Uterus (tissue), 4 donors: ENCODE data around the gene CD226. TPM values are rescaled to one million over a fixed set of nuclear protein-coding genes. Genes with fewer than 3 reads are reported as not detected.

Experiments used
- DNase-seq, 2 donors: peaks; one replicate each; pipeline ENCODE4 v3.0.0-alpha.2; 2019 to 2020
- H3K27ac ChIP-seq, 2 donors: fragments of 200-600 bp; sonication (generic); 1 replicate in 1 of 2; 2 replicates in 1 of 2; pipeline ENCODE4 v1.5.1; 2016 to 2018
- H3K27me3 ChIP-seq, 2 donors: fragments of 200-600 bp; sonication (generic); one replicate each; pipeline ENCODE4 v1.5.1; 2018 to 2019; ENCODE audit warnings: control low read depth in 1 of 2
- H3K36me3 ChIP-seq, 2 donors: fragments of 200-600 bp; sonication (generic); one replicate each; pipeline ENCODE4 v1.5.1; 2019; ENCODE audit warnings: control low read depth in 1 of 2
- H3K4me1 ChIP-seq, 2 donors: fragments of 200-600 bp; sonication (generic); one replicate each; pipeline ENCODE4 v1.5.1; 2018 to 2019; ENCODE audit warnings: control low read depth in 1 of 2
- H3K4me3 ChIP-seq, 2 donors: fragments of 200-600 bp; sonication (generic); 1 replicate in 1 of 2; 2 replicates in 1 of 2; pipeline ENCODE4 v1.5.1; 2018 to 2019; ENCODE audit warnings: mild to moderate bottlenecking in 1 of 2
- H3K9me3 ChIP-seq, 2 donors: fragments of 200-600 bp; sonication (generic); one replicate each; pipeline ENCODE4 v1.5.1; 2019; ENCODE audit warnings: control low read depth in 1 of 2
- POLR2A ChIP-seq, 2 donors: fragments of 450-650 bp; IDR thresholded peaks; one replicate each; pipeline ENCODE4 v1.6.1; 2016; ENCODE audit warnings: antibody characterized with exemption in 2 of 2, mild to moderate bottlenecking in 1 of 2, moderate library complexity in 1 of 2
- intact Hi-C: fragments of 100-400 bp; cut with DNase I; formaldehyde crosslinking; loops from one replicate; pipeline ENCODE4 v1.15.1; 2023; ENCODE audit warnings: low total_unique reads
- total RNA-seq, 4 donors: library from RNA; depleted of rRNA in 3 of 4; stranded (reverse); fragments of >200 nt in 3 of 4; gene quantifications; one replicate each; pipeline versions ENCODE4 v1.1.0 to v1.2.4, GENCODE V29; 2014 to 2023
- TF ChIP-seq, protein P1 (sequence below), 4 experiments: fragments of 200-600 bp in 2 of 4; fragments of 450-650 bp in 2 of 4; sonication (generic) in 2 of 4; IDR thresholded peaks; one replicate each; pipeline ENCODE4 v1.5.1; 2016 to 2019; ENCODE audit warnings: antibody characterized with exemption in 4 of 4, mild to moderate bottlenecking in 2 of 4, moderate library complexity in 1 of 4
- donor health status: DM: yes; HTN: yes; CAD: no.

The CD226 gene
- 1 to 10 TPM in 2 of 4 donors, under 1 TPM in 1, not detected in 1; 0.59 to 5.5 (median 2.9) TPM for total RNA-seq

- intact Hi-C loops = no loop called here
- Histone ChIP-seq H3K27me3 (no peaks in the 10 kb centered on the region), H3K36me3 (no peaks in the 10 kb centered on the region), H3K27ac (no peak within 1 kb of the TSS), H3K4me3 (no peak within 1 kb of the TSS), H3K9me3 (no peaks in the 10 kb centered on the region), H3K4me1 (no peaks in the 10 kb centered on the region)
- TF ChIP-seq, protein P1, sequence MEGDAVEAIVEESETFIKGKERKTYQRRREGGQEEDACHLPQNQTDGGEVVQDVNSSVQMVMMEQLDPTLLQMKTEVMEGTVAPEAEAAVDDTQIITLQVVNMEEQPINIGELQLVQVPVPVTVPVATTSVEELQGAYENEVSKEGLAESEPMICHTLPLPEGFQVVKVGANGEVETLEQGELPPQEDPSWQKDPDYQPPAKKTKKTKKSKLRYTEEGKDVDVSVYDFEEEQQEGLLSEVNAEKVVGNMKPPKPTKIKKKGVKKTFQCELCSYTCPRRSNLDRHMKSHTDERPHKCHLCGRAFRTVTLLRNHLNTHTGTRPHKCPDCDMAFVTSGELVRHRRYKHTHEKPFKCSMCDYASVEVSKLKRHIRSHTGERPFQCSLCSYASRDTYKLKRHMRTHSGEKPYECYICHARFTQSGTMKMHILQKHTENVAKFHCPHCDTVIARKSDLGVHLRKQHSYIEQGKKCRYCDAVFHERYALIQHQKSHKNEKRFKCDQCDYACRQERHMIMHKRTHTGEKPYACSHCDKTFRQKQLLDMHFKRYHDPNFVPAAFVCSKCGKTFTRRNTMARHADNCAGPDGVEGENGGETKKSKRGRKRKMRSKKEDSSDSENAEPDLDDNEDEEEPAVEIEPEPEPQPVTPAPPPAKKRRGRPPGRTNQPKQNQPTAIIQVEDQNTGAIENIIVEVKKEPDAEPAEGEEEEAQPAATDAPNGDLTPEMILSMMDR (IDR thresholded peaks at IDR 0.05) = no peak
- no peak for TF ChIP-seq POLR2A (IDR thresholded peaks at IDR 0.05)
- DNase-seq = no peak
These were observed at the start of gene CD226 for GRCh38 chr18:69947361-69948133. CD226 (minus strand) TSS chr18:69947873; CDS start chr18:69947406, 467 bp downstream.

DNA sequence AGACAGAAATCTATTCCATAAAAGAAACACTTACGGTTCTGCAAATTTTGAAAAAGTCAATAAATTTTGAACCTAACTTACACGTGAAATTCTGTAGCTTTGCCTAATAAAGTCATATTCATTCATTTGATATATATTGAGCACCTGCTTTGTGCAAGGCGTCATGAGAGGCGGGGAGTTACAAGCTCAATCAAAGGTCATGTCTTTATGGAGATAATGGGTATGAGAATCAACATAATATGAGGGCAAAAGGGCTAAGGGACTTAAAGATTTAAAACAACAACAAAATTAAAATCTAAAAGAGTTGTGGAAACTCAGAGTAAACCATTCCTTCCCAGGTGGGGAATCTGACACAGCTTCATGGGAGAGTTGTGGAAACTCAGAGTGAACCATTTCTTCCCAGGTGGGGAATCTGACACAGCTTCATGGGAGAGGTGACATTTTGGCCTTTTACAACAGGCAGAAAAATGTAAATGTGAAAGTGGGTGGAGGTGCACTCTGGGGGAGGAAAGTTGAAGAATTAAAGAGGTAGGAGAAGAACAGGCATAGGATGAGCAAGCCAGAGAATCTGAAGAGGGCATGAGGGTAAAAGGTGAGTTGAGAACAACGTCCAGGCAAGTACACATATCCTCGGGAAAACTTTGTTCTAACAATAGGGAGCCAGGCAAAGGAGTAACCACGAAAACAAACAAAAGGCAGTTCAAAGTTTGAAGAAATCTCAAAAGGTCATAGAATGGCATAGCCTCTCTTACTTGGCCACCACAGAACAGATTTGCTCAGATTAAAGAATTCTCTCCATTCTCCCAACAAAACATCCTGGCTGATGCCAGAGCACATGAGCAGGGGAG lies 49.5 kb upstream of the CD226 start:
- TF ChIP-seq, protein P1 (IDR thresholded peaks at IDR 0.05) = no peak
- TF ChIP-seq POLR2A (IDR thresholded peaks at IDR 0.05) = no peak
- H3K4me3 ChIP-seq = no peak overlapping the region
- DNase-seq = no peak
- intact Hi-C loops = no loop called here
- no peaks in the 10 kb centered on the region for H3K36me3 ChIP-seq
- H3K27me3 ChIP-seq = no peaks in the 10 kb centered on the region
- H3K4me1 ChIP-seq = no peaks in the 10 kb centered on the region
- H3K27ac ChIP-seq = no peak overlapping the region
- no peaks in the 10 kb centered on the region for H3K9me3 ChIP-seq

GRCh38 chr18:69996417-69996816 lies 48.7 kb upstream of the CD226 start:
- DNase-seq = no peak
- no peak overlapping the region for H3K4me3 ChIP-seq
- no peaks in the 10 kb centered on the region for H3K36me3 ChIP-seq
- H3K4me1 ChIP-seq = no peaks in the 10 kb centered on the region
- no peak overlapping the region for H3K27ac ChIP-seq
- no peaks in the 10 kb centered on the region for H3K9me3 ChIP-seq
- no peak for TF ChIP-seq POLR2A (IDR thresholded peaks at IDR 0.05)
- TF ChIP-seq, protein P1 (IDR thresholded peaks at IDR 0.05) = no peak
- H3K27me3 ChIP-seq = no peaks in the 10 kb centered on the region
- intact Hi-C loops = no loop called here

DNA sequence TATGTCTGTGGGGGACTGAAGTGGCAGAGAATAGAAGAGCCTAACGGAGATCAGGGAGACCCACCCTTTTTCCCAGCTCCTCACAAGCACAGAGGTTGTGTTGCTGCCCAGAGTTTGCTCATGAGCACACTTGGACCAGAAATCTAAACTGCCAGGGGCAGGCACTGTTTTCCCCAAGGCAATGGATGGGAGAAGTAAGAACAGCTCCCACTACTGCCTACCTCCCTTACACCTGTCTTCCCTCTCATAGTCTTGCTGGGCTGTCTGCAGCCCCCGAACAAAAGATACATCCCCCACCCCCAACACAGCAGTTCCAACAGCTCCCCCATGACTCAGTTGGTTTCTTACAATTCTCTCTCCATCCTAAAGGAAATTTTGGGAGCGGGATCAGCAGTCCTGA lies 48.1 kb upstream of the CD226 start:
- Histone ChIP-seq H3K4me1 (no peaks in the 10 kb centered on the region), H3K27ac (no peak overlapping the region), H3K27me3 (no peaks in the 10 kb centered on the region), H3K9me3 (no peaks in the 10 kb centered on the region), H3K36me3 (no peaks in the 10 kb centered on the region), H3K4me3 (no peak overlapping the region)
- DNase-seq = no peak
- TF ChIP-seq POLR2A (IDR thresholded peaks at IDR 0.05) = no peak
- TF ChIP-seq, protein P1 (IDR thresholded peaks at IDR 0.05) = no peak
- intact Hi-C loops = no loop called here

- DNase-seq = no peak
- TF ChIP-seq POLR2A (IDR thresholded peaks at IDR 0.05) = no peak
- TF ChIP-seq, protein P1 (IDR thresholded peaks at IDR 0.05) = no peak
- Histone ChIP-seq H3K27me3 (no peaks in the 10 kb centered on the region), H3K27ac (no peak overlapping the region), H3K9me3 (no peaks in the 10 kb centered on the region), H3K36me3 (no peaks in the 10 kb centered on the region), H3K4me1 (no peaks in the 10 kb centered on the region), H3K4me3 (no peak overlapping the region)
- intact Hi-C loops = no loop called here
These were observed 45.1 kb upstream of the CD226 start for GRCh38 chr18:69992776-69993175.
